GM21576 (cell line): ENCODE measurements around the gene EEF1A2.

ENCODE experiments used
- ATAC-seq: cut with Tn5 transposase; IDR thresholded peaks from one replicate; pipeline ENCODE4 v1.9.1; 2021; ENCODE audit warnings: mild to moderate bottlenecking, moderate library complexity; ENCODE audit not compliant: unreplicated experiment

The EEF1A2 gene

DNA sequence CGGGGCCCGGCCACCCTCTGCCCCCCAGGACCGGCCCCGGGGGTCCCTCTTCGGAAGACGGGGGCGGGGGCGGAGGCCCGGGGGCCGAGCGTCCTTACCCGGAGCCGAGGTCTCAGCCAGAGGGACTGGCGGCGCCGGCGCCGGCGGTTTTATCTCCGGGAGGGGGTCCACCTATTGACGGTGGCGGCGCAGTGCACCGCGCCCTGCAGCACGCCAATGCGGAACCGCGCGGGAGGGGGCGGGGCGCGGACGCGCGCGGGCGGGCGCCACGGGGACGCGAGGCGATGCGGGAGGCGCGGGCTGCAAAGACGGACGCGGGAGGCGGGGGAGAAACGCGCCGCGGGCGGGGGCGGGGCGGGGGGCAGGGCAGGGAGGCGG is at the start of gene EEF1A2:
EEF1A2 (minus strand) TSS at position 124 of the 378 bp plus-strand sequence. CDS start 1,320 bp downstream, outside the sequence.
- no peak for ATAC-seq

DNA sequence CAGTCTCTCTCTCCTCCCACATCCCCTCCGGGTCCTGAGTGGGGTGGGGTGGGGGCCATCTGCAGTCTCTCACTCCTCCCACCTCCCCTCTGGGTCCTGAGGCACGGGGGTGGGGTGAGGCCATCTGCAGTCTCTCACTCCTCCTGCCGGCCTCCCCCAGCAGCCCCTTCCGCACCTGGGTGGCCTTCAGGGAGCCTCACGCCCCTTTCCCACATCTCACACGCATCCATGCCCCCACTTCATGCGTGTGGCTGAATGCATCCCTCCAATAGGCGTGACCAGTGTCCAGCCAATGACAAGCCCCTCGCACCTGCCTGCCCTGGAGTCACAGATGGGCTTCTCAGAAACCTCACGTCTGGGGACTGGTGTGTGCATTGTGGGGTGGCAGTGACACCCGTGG is 49.7 kb upstream of the EEF1A2 start:
- ATAC-seq: no peak

DNA sequence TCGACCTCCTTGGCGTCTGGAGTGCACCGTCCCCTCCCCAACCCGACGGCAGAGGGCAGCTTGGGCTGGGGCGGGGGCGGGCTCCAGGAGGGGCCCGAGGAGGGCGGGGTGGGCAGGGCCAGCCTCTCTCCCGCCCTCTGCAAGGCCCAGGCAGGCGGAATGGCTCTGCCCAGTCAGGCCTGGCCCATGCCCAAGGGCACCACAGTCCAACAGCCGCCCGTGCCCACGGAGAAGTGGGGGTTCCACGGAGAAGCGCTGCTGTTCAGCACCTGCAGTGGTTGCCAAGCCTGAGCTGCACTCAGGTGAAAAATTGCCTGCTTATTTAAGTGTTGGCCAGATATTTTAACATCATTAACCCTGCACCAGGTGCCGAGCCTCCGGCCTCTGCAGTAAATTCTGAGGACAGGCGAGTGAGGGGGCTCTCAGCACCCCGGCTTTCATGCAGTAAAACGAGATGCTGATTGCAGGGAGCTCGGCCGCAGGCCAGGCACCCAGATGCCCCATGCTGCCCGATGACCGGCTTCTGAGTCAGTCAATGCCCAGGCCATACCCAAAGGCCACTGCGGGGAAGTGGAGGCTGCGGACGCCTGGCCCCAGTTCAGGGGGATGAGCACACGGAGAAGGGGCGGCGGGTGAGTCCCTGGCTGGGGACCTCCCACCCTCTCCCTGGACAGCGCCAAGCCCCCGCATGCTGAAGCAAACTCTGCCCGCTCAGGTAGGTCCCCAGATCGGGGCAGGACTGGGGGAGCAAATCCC is 49.0 kb upstream of the EEF1A2 start, which contains the start of gene SRMS:
SRMS (minus strand) TSS at position 25 of the 756 bp plus-strand sequence. CDS start 286 bp downstream, outside the sequence.
- no peak for ATAC-seq

DNA sequence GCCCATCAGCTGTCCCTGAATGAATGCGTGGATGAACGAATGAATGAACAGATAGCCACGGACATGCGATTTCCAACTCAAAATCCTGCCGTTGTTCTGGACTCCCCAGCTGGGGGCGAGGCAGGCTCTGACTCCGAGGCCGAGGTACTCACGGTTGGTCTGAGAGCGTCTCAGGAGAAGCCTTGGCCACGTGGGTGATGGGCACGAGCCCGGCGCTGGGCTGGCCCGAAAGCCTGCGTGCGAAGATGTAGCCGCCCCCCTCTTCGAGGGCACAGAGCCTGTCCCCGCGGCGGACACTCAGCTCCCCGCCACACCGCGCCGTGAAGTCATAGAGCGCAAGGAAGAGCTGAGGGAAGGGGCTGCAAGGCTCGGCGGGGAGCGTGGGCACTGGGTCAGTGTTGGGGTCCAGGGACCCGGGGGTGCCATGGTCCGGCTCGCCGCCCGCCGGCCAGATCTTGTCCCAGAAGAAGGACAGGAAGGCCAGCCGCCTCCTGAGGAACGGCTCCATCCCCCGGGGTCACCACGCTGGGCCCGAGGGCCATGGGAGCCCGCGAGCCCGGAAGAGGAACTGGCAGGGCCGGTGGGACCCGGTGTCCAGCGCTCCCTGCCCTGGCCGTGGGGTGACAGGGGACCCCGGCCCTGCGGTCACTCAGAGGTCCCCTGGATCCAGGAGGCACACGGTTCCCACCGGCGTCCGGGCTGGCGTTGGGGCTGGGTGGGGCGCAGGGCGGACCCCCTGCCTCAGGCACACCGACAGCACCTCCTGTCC is 48.3 kb upstream of the EEF1A2 start:
- no peak for ATAC-seq

DNA sequence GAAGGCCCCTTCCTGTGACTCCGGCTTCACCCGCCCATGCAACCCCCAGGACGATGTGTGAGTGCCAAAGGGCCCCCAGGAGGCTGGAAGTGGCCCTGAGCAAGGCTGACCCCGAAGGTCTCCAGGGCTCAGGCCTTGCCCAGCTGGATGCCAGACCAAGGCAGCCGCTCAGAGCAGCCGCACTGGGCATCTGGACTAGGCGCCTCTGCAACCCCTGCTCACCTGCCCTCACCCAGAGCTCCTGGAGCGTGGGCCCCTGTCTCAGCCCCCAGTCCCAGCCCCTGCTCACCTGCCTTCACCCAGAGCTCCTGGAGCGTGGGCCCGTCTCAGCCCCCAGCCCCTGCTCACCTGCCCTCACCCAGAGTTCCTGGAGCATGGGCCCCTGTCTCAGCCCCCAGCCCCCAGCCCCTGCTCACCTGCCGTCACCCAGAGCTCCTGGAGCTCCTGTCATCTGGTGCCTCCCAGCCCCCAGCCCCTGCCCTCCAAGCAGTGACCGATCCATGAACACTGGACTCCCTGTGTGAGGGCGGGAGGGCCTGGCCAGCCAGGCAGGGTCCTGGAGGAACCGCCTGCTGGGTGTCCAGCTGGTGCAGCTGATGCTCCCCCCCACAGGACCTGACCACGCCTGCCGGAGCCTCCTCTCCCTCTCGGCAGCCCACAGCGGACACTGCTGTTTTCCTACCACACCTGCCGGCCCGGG is 47.5 kb upstream of the EEF1A2 start:
- ATAC-seq: no peak

DNA sequence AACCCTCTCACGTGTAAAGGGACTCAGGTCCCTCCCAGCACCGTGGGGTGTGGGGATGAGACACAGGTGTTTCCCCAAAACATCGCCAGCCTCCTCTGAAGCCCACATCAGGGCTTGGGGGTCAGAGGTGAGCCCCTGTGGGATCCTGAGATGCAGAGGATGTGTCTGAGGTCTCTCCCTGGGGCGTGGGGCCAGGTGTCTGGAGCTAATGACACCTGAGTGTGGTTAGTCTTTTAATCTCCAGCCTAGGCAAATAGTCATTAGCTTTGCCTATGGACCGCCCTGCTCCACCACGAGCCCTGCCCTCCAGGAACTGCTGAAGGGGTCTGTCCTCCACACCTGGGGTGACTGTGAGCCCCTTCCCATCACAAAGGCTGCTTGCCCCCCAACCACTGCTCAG is 46.9 kb upstream of the EEF1A2 start:
- ATAC-seq: no peak

DNA sequence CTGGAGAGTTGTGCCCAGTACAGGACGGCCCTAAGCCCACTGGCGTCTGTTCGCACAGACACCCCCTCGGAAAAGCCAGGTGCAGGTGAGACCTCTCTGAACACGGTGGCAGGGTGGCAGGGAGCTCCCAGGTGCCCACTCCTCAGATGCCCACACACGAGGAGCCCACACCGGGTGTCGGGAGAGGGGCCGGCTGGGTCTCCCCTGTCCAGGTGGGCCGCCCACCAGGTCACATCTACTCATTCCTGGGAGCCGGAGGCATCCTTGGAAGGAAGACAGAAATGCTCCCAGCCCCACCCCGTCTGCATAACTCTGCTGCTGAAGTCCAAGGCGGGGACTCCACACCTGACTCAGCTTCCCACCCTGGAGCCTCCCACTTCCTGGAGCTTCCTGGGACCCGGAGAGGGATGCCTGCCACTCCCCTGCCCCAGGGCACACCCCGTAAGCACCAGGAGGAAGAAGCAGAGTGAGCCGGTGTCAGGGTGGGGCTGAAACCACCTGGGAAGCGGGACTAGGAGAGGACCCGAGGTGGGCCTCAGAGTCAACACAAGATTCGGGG is 46.2 kb upstream of the EEF1A2 start:
- no peak for ATAC-seq

DNA sequence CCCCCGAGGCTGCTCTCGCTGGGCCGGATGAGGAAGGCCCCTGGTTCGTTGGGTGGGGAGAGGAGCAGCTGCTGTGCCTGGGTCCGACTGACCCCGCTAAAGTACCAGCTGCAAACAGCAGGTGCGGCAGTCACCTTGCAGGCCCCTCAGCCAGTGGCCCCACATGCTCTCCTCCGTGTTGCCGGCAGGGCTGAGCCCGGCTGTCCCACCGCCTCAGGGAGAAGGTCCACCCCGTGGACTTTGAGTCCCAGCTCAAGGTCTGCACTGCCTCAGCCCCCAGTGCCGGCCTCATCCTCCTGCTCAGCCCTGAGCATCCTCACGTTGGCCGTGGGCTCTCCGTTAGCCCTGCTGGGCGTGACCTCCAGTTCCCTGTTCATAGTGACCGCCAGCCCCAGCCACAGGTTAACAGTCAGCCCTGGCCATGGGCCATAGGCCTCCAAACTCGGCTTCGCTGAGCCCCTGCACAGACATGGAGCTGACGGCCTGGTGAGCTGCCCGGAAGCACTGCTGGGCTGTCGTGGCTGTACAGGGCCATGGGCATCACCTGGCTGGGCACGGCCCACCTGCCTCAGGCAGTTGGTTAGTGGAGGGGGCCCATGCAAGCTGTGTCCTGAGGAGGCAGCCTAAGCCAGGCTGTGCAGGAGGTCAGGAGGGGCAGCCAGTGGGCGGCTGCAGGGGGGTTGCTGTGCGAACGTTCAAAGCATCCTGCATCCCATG is 45.5 kb upstream of the EEF1A2 start:
- no peak for ATAC-seq

DNA sequence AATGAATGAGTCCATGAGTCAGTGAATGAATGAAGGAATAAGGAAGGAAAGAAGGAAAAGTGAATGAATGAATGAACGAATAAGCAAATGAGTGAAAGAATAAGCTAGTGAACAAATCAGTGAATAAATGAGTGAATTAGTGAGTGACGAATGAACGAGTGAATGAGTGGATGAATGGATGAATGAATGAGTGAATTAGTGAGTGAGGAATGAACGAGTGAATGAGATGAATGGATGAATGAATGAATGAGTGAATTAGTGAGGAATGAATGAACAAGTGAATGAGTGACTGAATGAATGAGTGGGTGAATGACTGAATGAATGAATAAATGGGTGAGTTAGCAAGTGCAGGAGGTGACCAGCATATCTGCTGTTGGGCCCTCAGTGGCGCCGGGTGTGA is 44.9 kb upstream of the EEF1A2 start:
- ATAC-seq: no peak

DNA sequence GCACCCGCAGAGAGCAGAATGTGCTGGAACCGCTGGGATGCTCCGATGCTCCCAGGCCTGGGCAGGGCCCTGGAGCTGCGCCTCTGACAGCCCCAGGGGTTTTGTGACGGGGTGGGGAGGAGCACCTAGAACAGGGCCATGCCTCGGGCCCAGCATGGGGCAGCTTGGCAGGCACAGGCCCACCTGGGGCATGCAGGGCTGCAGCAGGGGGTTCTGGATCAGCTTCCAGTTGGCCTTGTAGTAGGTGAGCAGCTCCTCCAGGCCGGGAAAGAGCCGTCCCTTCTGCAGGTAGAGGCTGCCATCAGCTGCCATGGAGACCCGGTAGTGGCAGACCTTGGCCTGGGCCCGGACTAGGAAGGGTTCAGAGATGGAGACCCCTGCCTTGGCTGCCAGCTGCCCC is 44.2 kb upstream of the EEF1A2 start:
- ATAC-seq: no peak

DNA sequence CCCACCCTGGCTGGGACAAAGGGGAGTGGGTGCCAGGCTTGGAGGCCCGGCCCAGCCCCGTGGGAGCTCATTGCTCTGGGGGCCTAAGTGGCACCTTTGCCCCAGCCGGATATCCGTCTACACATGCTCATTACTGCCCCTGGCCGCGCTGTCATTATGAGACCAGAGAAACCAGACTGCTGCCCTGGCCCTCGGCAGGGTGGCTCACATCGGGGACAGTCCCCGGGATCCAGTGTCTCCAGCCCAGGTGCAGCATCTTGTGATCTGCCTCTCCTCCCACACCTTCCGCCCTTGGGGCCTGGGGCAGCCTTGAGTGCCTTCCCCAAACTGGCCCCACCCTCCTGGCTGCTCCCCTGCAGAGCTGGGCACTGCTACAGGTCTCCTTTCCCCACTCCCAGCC is 43.8 kb upstream of the EEF1A2 start:
- ATAC-seq: no peak

DNA sequence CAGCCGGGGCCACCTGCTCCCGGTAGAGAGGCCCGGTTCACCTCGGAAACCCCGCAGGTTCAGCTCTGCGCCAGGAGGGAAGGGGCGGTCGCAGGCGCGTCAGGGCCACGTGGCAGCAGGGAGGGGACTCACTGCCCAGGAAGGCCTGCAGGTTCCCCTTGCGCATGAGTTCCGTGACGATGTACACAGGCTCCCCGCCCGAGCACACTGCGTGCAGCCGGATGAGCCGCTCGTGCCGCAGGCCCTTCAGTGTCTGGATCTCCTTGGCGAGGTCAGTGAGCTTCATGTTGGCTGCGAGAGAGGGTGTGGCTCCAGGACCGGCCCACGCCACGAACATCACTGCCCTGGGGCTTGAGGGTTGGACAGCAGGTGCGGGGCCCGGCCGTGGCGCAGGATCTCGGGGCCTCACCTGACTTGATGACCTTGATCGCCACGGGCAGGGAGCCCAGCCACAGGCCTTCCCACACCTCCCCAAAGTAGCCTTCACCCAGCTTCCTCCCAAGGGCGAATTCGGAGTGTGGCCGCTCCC is 43.2 kb upstream of the EEF1A2 start:
- no peak for ATAC-seq

DNA sequence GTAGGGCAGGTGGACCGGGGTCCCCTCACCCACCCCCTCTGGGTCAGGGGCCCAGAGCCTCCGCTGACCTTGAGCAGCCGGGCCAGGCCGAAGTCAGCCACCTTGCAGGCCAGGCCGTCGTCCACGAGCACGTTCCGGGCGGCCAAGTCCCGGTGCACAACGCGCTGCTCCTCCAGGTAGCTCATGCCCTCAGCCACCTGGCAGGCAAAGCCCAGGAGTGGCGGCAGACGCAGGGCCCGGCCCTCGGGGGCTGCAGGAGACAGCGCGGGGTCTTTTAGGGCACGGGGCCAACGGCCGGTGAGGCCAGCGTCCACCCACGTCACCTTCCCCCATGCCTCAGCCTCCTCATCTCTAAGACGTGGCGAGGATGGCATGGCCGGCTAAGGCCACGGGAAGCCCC is 42.5 kb upstream of the EEF1A2 start:
- ATAC-seq: no peak

DNA sequence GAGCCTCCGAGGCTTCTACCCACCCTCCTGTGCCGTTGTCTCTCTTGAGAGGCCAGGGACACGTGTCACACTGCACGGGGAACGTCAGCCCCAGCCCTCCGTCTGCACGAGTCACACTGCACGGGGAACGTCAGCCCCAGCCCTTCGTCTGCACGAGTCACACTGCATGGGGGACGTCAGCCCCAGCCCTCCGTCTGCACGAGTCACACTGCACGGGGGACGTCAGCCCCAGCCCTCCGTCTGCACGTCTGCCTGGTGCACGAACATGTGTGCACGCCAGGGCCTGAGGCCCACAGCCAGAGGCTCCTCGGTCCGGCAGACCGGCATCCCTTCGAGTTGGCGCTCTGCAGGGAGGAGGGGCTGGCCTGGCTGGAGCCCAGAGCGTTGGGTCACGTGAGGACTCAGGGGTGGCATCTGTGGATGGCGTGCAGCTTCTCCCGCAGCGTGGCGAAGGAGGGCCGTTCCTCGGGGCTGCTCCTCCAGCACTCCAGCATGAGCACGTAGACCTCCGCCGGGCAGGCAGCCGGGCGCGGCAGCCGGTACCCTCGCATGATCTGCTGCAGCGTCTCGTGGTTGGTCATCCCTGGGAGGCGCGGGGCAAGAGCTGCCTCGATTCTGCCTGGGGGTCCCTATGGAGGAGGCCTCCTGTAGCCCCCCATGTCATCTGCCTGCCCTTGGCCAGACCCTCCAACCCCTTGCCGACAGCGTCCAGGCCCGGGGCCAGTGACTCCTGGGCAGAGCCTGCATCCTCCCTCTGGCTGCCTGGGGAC is 41.7 kb upstream of the EEF1A2 start:
- ATAC-seq: no peak

DNA sequence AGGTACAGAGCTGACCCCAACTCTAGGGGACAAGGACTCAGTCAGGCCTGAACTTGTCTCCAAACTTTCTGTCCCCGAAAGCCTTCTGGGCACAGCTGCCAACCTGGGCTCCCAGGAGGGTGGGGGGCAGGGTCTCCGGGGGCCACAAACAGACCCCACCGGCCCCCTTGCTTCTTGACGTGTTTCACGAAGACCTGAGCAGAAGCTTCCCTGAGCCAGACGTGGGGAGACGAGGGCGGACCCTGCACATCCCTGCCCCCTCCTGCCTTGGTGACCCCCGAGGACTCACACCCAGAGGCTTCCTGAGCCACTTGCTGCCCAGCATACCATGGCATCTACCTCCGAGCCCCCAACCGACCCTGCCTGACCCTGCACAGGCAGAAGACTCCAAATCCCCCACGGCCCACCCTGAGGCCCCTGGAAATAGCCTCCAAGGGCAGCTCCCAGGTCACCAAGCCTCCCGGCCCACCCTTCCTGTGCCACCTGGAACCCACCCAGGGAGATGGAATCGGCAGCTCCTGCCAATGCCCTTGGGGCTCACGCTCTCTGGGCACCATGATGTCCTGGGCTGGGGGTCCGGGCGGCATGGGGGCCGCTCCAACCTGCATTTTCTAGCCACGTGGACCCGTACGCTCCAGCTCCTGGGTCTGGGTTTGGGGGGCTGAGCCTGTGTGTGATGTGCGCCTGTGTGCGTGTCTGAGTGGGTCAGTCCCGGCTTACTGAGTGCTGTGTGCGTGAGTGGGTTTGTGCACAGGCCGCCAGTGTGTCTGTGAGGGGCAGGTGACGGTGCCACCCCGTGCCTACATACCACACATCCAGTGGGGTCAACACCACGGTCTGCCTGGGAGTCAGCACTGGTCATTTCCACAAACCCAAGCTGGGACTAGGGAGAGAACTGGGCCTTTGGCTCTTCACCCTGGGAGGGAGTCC is 40.8 kb upstream of the EEF1A2 start:
- no peak for ATAC-seq

DNA sequence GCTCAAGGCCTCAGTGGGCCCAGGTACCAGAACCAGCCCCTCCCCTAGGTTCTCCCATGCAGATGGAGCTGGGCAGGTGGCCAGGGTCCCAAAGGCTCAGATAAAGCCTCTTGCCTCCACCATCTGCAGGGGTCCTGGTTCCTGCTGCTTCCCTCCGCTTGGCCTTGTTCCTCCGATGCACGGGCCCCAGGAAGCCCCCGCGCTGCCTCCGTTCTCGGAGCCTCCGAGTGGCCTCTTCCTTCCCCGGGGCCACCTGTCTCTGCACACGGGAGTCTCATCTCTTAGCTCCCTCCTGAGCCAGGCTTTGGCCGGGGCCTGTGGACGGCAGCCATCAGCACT is 40.2 kb upstream of the EEF1A2 start:
- ATAC-seq: no peak

DNA sequence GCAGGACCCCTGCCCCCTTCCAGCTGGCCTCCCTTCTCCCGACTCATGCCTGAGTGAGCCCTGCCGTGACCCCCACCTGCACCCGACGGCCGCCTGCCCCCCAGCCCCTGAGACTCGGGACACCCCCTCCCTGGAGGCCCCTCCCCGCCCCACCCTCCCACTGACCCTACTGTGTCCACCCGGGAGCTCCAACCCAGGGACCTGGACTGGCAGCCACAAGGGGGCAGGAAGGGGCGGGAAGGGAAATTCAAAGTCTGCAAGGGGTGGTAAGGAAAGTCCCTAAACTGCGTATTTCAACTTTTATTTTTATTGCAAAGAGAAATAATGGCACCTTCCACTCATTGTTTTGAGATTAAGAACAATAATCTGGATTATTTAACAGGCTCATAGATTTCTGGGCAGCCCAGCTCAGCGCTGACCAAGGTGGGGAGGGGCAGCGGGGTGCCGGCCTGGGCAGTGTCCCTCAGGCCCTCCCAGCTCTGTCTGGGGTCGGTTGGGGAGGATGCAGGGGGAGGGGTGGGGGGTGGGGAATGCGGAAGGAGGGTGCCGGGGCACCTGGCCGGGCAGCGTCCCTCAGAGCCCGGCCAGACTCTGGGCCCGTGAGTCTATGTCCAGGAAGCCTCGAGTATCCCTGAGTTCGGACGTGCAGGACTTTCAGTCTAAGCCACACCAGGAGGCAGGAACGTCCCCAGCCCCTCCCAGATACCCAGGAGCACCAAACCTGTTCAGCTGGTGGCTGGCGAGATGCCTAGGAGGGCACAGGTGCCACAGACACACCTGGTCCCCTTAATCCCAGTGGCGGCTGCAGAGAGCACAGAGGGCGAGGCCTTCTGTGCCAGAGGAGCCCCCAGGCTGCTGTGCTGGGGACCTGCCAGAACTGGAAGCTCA is 39.6 kb upstream of the EEF1A2 start:
- ATAC-seq: no peak
